Measurements from ENCODE around the gene PFDN4.

PFDN4 gene

DNA sequence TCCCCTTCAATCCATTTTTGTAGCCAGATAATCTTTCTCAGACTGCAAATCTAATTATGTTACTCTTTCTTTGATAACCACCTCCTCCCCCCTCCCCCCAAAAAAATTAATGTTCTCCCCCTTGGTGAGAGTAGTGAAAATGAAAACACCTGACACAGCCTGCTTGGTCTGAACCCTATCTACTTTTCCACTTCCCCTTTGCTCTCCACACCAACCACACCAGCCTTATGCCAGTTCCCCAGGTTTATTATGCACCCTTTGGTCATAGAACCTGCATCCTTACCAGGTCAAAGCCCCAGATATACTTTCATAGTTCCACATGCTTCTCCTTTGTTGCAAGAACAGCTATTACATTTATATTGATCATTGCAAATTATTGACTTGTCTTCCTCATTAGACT, 19.4 kb downstream of the PFDN4 start:
- H3K27me3 ChIP-seq (ENCODE audit: control insufficient read depth, insufficient read depth, low read length), result no peaks in the 10 kb centered on the region
- peaks cover 4% of the 10 kb centered on the region for H3K4me1 ChIP-seq
- H3K79me2 ChIP-seq, result no peaks in the 10 kb centered on the region
- H3K9me3 ChIP-seq (ENCODE audit: control insufficient read depth, low read length), result no peaks in the 10 kb centered on the region
- H3K36me3 ChIP-seq (ENCODE audit: control insufficient read depth, insufficient read depth, low read length), result no peaks in the 10 kb centered on the region
- H3K9ac ChIP-seq, result no peak overlapping the region
- TF ChIP-seq, protein P1, sequence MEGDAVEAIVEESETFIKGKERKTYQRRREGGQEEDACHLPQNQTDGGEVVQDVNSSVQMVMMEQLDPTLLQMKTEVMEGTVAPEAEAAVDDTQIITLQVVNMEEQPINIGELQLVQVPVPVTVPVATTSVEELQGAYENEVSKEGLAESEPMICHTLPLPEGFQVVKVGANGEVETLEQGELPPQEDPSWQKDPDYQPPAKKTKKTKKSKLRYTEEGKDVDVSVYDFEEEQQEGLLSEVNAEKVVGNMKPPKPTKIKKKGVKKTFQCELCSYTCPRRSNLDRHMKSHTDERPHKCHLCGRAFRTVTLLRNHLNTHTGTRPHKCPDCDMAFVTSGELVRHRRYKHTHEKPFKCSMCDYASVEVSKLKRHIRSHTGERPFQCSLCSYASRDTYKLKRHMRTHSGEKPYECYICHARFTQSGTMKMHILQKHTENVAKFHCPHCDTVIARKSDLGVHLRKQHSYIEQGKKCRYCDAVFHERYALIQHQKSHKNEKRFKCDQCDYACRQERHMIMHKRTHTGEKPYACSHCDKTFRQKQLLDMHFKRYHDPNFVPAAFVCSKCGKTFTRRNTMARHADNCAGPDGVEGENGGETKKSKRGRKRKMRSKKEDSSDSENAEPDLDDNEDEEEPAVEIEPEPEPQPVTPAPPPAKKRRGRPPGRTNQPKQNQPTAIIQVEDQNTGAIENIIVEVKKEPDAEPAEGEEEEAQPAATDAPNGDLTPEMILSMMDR (IDR thresholded peaks at IDR 0.05), result no peak
- no peak overlapping the region for H2AFZ ChIP-seq
- H3K4me2 ChIP-seq (ENCODE audit: low read length), result no peak overlapping the region
- no peak overlapping the region for H3K27ac ChIP-seq
- no peak overlapping the region for H3K4me3 ChIP-seq (ENCODE audit: low read depth, low read length)

DNA sequence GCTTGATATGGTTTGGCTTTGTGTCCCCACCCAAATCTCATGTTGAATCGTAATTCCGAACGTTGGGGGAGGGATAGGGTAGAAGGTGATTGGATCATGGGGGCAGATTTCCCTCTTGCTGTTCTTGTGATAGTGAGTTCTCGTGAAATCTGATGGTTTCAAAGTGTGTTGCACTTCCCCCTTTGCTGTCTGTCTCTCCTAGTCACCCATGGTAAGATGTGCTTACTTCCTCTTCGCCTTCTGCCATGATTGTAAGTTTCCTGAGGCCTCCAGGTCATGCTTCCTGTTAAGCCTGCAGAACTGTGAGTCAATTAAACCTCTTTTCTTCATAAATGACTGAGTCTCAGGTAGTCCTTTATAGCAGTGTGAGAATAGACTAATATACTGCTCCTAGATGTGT, 19.9 kb downstream of the PFDN4 start:
- Histone ChIP-seq H3K27ac (no peak overlapping the region), H2AFZ (no peak overlapping the region), H3K9ac (no peak overlapping the region), H3K36me3 (ENCODE audit: control insufficient read depth, insufficient read depth, low read length) (no peaks in the 10 kb centered on the region), H3K4me1 (no peaks in the 10 kb centered on the region), H3K79me2 (no peaks in the 10 kb centered on the region), H3K9me3 (ENCODE audit: control insufficient read depth, low read length) (no peaks in the 10 kb centered on the region), H3K27me3 (ENCODE audit: control insufficient read depth, insufficient read depth, low read length) (no peaks in the 10 kb centered on the region), H3K4me3 (ENCODE audit: low read depth, low read length) (no peak overlapping the region), H3K4me2 (ENCODE audit: low read length) (no peak overlapping the region)
- TF ChIP-seq, protein P1 (IDR thresholded peaks at IDR 0.05), result no peak

DNA sequence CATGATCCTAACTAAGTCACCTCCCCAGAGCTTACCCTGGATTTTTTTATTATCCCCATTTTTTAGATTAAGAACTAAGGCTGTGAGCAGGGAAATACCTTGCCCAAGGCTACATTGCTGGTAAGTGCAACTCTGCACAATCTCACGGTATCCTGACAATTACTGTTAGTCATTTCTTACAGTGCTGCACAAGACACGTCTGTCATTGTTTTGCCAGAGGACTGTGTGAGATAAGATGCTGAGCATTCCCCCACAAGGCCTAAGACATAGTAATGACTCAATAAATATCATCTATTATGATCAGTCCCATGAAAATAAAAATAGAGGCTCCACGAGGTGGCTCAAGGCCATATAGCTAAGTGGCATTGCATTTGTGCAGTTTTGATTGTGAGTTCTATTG, 21.0 kb downstream of the PFDN4 start:
- no peaks in the 10 kb centered on the region for H3K79me2 ChIP-seq
- H3K9ac ChIP-seq, result no peak overlapping the region
- H3K4me3 ChIP-seq (ENCODE audit: low read depth, low read length), result no peak overlapping the region
- H3K36me3 ChIP-seq (ENCODE audit: control insufficient read depth, insufficient read depth, low read length), result no peaks in the 10 kb centered on the region
- H3K27ac ChIP-seq, result no peak overlapping the region
- TF ChIP-seq, protein P1 (IDR thresholded peaks at IDR 0.05), result no peak
- no peaks in the 10 kb centered on the region for H3K27me3 ChIP-seq (ENCODE audit: control insufficient read depth, insufficient read depth, low read length)
- H3K4me1 ChIP-seq, result no peaks in the 10 kb centered on the region
- H3K9me3 ChIP-seq (ENCODE audit: control insufficient read depth, low read length), result no peaks in the 10 kb centered on the region
- H3K4me2 ChIP-seq (ENCODE audit: low read length), result no peak overlapping the region
- H2AFZ ChIP-seq, result no peak overlapping the region

DNA sequence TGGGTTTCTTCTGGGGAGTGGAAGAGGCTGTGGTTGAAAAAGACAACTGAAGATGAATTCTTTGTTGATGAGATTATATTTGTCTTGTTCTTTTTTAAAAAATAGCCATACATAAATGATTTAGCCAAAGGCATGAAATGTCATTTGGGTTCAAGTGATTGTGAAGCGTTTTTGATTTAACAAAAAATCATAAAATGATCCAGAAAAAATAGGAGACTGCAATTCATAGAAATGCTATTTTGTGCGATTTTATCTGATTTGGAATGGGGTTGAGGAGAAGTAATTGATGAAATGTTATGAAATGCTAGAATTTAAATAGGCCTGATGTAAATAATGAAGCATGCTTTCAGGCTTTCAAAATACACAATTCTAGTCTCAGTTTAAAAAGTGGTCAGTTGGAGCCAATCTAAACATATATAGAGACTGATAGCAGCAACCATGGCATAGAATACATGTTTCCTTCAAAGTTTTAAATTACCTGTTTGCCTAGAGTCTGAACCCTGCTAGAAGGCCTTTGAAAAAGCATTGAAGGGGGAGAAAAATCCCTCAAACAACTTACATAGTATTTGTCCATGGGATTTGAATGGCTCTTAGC, 21.8 kb downstream of the PFDN4 start:
- TF ChIP-seq, protein P1 (IDR thresholded peaks at IDR 0.05), result no peak
- no peaks in the 10 kb centered on the region for H3K79me2 ChIP-seq
- no peak overlapping the region for H3K4me3 ChIP-seq (ENCODE audit: low read depth, low read length)
- H3K4me1 ChIP-seq, result no peaks in the 10 kb centered on the region
- no peaks in the 10 kb centered on the region for H3K36me3 ChIP-seq (ENCODE audit: control insufficient read depth, insufficient read depth, low read length)
- H3K27me3 ChIP-seq (ENCODE audit: control insufficient read depth, insufficient read depth, low read length), result no peaks in the 10 kb centered on the region
- no peak overlapping the region for H3K9ac ChIP-seq
- no peaks in the 10 kb centered on the region for H3K9me3 ChIP-seq (ENCODE audit: control insufficient read depth, low read length)
- no peak overlapping the region for H3K27ac ChIP-seq
- no peak overlapping the region for H2AFZ ChIP-seq
- H3K4me2 ChIP-seq (ENCODE audit: low read length), result no peak overlapping the region

DNA sequence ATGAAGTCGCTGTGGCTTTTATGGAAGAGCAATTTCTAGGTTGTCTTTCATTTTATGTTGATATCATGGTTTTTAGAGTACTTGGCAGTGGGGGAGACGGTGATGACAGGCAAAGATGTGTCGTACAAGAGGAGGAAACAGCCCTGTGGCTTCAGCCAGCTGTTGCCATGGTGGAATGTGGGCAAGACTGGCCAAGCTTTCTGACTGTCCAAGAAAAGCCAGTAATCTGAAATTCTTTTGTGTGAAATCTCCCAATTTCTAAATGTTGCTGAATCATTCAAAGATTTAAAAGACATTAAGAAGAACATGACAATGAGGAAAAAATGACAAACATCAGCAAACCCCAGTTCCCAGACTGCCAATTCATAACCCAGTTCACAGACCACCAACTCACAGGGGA, 23.1 kb downstream of the PFDN4 start:
- H3K27ac ChIP-seq, result no peak overlapping the region
- H3K4me2 ChIP-seq (ENCODE audit: low read length), result no peak overlapping the region
- no peaks in the 10 kb centered on the region for H3K27me3 ChIP-seq (ENCODE audit: control insufficient read depth, insufficient read depth, low read length)
- H3K79me2 ChIP-seq, result no peaks in the 10 kb centered on the region
- H3K4me3 ChIP-seq (ENCODE audit: low read depth, low read length), result no peak overlapping the region
- no peaks in the 10 kb centered on the region for H3K36me3 ChIP-seq (ENCODE audit: control insufficient read depth, insufficient read depth, low read length)
- H3K9me3 ChIP-seq (ENCODE audit: control insufficient read depth, low read length), result no peaks in the 10 kb centered on the region
- TF ChIP-seq, protein P1 (IDR thresholded peaks at IDR 0.05), result no peak
- H2AFZ ChIP-seq, result no peak overlapping the region
- no peaks in the 10 kb centered on the region for H3K4me1 ChIP-seq
- H3K9ac ChIP-seq, result no peak overlapping the region
